Loucy (cell line): ENCODE data around the gene ABHD2.

Source experiments
- EZH2phosphoT487 ChIP-seq: fragments of 200-600 bp; IDR thresholded peaks from 2 replicates; pipeline ENCODE4 v1.6.1; 2018; ENCODE audit warnings: antibody characterized with exemption, mild to moderate bottlenecking, moderate library complexity, borderline replicate concordance
- TF ChIP-seq, protein P1 (sequence below): fragments of 200-600 bp; sonication (generic); conservative IDR thresholded peaks from 2 replicates; pipeline ENCODE4 v1.5.1; 2014; ENCODE audit warnings: mild to moderate bottlenecking, antibody characterized with exemption, low read length

DNA sequence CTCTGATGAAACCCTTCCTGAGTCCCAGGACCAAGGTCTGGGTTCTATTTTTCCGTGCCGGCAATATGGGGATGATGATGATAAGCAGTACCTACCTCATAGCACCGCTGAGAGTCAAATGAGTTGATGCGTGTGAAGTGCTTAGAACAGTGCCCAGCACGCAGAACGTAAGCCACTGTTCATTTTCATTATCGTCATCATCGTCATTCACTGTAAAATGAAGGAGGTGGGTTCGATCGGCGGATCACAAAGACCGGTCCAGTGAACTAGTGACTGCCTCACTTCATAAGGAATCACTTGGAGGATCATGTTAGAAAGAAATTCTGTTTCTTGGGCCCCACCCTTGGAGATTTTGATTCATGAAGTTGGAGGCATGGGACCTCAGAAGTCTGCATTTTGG is 88.9 kb downstream of the ABHD2 start:
- TF ChIP-seq, protein P1, sequence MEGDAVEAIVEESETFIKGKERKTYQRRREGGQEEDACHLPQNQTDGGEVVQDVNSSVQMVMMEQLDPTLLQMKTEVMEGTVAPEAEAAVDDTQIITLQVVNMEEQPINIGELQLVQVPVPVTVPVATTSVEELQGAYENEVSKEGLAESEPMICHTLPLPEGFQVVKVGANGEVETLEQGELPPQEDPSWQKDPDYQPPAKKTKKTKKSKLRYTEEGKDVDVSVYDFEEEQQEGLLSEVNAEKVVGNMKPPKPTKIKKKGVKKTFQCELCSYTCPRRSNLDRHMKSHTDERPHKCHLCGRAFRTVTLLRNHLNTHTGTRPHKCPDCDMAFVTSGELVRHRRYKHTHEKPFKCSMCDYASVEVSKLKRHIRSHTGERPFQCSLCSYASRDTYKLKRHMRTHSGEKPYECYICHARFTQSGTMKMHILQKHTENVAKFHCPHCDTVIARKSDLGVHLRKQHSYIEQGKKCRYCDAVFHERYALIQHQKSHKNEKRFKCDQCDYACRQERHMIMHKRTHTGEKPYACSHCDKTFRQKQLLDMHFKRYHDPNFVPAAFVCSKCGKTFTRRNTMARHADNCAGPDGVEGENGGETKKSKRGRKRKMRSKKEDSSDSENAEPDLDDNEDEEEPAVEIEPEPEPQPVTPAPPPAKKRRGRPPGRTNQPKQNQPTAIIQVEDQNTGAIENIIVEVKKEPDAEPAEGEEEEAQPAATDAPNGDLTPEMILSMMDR, result no peak
- TF ChIP-seq EZH2phosphoT487, result no peak
